Body of pancreas (tissue), 4 donors: ENCODE measurements around the gene BET1L.

ENCODE experiments used
- POLR2A ChIP-seq, 3 donors: fragments of 450-650 bp; IDR thresholded peaks; one replicate each; pipeline ENCODE4 v1.6.1; 2016; ENCODE audit warnings: antibody characterized with exemption in 3 of 3, mild to moderate bottlenecking in 2 of 3
- TF ChIP-seq, protein P1 (sequence below), 7 experiments: fragments of 450-650 bp in 4 of 7; fragments of 200-600 bp in 3 of 7; sonication (generic) in 3 of 7; IDR thresholded peaks; one replicate each; pipeline ENCODE4 v1.5.1; 2016 to 2019; ENCODE audit warnings: antibody characterized with exemption in 7 of 7

GRCh38 chr11:249062-249461 lies 41.9 kb upstream of the BET1L start:
- no peak for TF ChIP-seq POLR2A (IDR thresholded peaks at IDR 0.05)
- TF ChIP-seq, protein P1, sequence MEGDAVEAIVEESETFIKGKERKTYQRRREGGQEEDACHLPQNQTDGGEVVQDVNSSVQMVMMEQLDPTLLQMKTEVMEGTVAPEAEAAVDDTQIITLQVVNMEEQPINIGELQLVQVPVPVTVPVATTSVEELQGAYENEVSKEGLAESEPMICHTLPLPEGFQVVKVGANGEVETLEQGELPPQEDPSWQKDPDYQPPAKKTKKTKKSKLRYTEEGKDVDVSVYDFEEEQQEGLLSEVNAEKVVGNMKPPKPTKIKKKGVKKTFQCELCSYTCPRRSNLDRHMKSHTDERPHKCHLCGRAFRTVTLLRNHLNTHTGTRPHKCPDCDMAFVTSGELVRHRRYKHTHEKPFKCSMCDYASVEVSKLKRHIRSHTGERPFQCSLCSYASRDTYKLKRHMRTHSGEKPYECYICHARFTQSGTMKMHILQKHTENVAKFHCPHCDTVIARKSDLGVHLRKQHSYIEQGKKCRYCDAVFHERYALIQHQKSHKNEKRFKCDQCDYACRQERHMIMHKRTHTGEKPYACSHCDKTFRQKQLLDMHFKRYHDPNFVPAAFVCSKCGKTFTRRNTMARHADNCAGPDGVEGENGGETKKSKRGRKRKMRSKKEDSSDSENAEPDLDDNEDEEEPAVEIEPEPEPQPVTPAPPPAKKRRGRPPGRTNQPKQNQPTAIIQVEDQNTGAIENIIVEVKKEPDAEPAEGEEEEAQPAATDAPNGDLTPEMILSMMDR (IDR thresholded peaks at IDR 0.05) = no peak
